ENCODE measurements around the gene MMP24.
"Not testable (repeated sequence)": the region's sequence is repeated elsewhere in the genome, so short reads cannot be mapped to it uniquely, and the experiment has no call there.

Gene MMP24

GRCh38 chr20:35315632-35316020 is 89.1 kb downstream of the MMP24 start:
- not testable (repeated sequence) for DNase-seq

DNA sequence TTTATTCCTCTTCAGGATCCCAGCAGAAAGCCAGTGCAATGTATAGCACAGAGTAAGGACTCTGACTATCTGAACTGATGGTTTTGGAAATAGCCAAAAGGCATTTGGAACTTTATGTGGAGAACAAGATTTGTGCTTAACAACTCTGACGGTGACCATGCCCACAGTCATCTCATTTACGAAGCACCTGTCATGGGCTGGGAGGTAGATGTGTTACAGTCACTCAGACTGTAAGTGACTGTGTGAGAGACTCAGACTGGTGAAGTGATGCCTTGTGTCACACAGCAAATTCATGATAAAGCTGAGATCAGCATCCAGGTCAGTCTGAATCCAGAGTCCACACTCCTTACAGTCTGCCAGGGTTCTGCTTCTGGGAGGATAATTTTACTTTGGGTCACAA is 89.6 kb downstream of the MMP24 start:
- DNase-seq: no peak

DNA sequence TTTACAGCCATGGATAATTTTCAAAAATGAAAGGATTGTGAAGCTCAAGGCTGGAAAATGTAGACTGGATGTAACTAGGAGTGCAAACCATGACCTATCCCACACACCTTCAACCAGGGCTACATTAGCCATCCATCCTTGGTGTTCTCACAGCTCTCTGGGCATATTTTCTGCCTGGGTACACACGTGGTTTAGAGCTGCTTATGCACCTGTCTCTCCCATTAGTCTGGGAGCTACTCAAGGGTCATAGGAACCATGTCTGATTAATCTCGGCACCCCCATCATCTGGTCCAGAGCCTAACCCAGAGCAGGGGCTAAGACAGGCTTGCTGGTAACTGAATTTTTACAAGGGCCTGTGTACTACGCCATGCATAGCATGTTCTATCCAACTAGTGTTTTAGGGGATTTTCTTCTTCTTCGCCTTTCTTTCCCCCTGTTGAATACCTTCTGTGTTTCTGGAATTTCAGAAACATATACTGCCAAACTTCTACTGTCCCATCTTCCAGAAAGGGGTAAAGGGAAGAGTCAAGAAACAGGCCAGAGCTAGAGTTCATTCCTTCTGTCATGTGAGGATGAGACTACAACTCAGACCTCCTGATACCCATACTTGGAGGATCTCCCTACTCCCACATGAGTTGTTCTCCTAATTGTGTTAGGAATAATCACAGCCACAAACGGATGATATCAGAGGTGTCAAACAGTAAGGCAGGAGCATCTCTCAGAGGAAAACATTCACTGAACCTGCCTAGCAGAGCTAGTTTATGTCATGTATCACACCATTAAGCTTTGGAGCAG is 91.1 kb downstream of the MMP24 start:
- DNase-seq: no peak

DNA sequence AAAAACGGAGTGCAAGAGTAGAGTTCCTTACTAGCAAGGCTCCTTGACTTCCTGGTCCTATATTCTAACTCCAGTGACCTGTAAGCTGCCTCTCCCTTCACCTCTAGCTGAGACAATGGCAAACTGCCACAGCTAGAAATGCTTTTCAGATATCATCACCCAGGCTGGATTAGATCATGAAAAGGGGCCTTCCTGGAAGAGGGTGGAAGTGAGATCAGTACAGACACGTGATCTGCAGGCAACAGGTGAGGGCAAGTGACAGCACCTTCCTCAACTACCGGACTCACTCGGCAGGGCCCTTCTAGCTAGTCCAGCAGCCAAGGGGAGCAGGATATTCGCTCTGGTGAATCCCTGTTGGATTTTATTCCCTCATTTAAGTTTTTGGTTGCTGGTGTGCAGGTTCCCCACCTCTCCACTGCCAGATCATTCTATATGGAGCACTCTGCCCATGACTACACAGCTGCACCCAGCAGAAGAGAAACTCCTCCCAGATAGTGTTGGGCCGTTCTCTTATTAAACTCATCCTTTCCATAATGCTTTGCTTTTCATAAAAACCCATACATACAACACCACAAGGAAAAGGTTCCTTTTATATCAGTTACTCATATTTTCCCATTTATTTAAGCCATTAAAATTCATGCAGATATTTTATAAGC is 92.1 kb downstream of the MMP24 start:
- DNase-seq: no peak

DNA sequence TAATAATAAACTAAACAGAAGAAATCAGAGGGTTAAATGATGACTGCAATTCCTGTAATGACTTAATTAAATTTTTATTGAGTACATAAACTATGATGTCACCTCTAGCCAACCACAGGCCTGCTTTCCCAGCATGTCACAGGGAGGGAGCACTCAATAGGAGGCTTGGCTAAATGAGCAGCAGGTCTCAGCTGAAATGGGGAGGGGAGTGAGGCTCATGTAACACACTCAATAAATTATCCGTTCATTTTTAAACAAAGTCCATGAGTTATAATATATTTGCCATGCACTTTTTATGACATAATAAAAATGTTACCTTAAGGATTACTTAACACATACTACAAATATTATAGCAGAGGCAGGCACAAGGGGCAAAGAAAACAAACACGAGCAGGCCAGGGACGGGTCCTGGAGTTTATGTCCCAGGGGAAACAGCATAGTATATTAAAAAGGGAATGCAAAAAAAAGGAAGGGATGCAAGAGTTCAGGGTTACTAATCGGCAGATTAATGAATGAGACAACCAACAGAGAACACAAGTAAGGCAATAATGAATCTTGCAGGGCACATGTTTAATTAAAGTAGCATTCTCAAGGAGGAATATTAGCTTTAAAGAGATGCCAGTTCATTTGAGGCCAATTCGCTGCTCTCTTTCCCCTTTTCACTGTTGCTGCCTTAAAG is 92.8 kb downstream of the MMP24 start:
- no peak for DNase-seq

GRCh38 chr20:35319871-35320197 is 93.3 kb downstream of the MMP24 start:
- DNase-seq: no peak

- DNase-seq: no peak
These were observed 94.1 kb downstream of the MMP24 start for GRCh38 chr20:35320396-35321126.

DNA sequence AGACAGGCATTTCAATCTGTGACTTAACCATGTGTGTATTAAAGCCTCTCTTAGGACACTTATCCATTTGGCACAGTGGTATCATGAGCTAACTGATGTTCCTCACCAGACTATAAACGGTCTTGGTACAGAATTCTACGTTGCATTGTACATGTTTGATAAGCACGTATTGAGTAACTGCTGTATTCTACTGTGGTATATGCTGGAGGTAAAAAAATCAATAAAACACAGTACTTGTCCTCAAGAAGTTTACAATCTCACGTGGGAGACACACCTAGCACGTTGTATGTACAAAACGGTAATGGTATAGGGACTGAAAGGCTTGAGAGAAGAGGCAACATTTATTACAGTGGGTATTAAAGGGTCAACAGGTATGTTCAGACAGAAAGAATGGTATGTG is 98.9 kb downstream of the MMP24 start:
- no peak for DNase-seq

- no peak for DNase-seq
These were observed 99.7 kb downstream of the MMP24 start for GRCh38 chr20:35326021-35326739.
